PFSK-1 (cell line): ENCODE results near the gene ZFYVE21.

ENCODE experiments used
- FOXP2 ChIP-seq: optimal IDR thresholded peaks from 2 replicates; pipeline ENCODE3; 2011; ENCODE audit warnings: borderline replicate concordance, control low read depth, inconsistent platforms; ENCODE audit not compliant: insufficient read depth; ENCODE audit errors: extremely low read length, extremely low read depth
- POLR2AphosphoS5 ChIP-seq: IDR thresholded peaks from 2 replicates; pipeline ENCODE4 v1.6.1; 2012; ENCODE audit warnings: low read depth, mild to moderate bottlenecking, control low read depth, low read length, moderate library complexity
- SIN3A ChIP-seq: IDR thresholded peaks from 2 replicates; pipeline ENCODE4 v1.6.1; 2012; ENCODE audit warnings: mild to moderate bottlenecking, low read length, moderate library complexity, borderline replicate concordance; ENCODE audit not compliant: insufficient read depth
- TAF1 ChIP-seq: IDR thresholded peaks from 2 replicates; pipeline ENCODE4 v1.6.1; 2012; ENCODE audit warnings: low read length, control low read depth, borderline replicate concordance; ENCODE audit not compliant: insufficient read depth
- TF ChIP-seq, protein P1 (sequence below), 2 experiments: IDR thresholded peaks; 2 replicates each; pipeline versions ENCODE4 v1.6.1 to v1.8.0; 2011 to 2012; ENCODE audit warnings: low read depth in 2 of 2, low read length in 2 of 2, control low read depth in 1 of 2, inconsistent platforms in 1 of 2, mild to moderate bottlenecking in 1 of 2, moderate library complexity in 1 of 2; ENCODE audit not compliant: insufficient read depth in 1 of 2

Gene ZFYVE21

DNA sequence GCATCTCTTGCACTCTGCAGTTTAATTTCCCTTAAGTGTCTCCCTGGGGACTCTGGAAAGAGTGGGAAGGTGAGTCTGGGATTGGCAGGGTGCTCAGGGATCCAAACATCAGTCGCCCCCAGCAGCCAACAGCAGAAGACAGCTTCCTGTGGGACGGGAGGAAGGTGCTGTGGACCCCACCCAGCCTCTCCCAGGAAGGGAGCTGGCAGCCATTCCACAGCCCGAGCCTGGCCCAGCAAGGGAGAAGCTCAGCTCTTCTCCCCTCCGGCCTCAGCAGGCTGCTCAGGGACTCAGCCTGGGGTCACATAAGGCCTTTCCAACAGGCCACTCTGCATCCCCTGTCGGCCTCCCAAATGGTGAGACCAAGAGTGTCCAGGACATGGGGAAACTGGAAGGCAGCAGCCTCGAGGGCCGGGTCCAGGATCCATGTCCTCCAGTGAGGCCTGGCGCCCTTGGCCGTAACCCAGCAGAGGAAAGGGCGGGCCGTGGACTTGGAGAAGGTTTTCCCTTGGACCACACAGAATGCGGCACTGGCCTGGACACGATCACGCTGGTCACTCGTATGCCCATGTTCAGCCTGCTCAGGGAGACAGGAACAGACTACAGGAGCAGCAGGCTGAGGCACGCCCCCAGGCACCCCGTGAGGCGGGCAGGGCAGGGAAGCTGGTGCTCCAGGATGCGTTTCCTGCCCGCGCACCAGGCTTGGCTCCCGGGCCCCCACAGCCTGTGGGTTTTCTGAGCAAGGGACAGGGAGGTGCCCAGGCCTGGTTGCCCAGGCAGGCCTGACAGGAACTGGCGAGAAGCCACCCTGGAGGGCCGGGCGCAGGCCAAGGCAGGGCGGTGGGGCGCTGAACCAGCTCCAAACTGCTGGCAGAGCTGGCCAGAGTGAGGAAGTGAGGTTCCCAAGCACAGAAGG, 3.8 kb upstream of the ZFYVE21 start:
- TF ChIP-seq TAF1: no peak

DNA sequence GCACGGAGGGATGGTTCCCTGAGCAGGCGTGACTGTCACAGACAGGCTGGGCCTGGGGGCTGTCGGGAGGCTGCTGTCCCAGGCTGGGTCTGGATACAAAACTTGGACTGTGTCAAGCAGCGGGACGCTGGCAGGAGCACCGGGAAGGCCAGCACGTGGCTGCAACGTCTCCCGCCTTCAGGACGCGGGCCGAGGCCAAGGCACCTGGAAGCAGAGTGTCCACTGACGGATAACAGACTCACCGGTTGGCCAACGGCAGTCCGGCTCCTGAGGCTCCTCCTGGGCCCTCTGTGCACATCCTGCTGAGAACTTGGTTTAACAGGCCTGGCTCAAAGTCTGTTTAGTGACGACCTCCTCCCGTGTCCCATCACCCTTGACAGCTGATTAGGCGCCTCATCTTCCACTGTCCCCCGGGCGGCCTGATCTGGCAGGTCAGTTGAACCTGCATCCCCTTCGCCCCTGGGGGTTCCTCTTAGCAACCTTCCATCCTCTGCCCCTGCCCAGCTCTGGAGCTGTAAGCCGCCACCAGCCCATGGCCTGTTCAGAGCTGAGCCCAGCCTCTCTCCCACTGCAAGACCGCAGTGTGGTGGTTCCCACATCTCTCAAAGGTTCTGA, 2.9 kb upstream of the ZFYVE21 start:
- TF ChIP-seq, protein P1, sequence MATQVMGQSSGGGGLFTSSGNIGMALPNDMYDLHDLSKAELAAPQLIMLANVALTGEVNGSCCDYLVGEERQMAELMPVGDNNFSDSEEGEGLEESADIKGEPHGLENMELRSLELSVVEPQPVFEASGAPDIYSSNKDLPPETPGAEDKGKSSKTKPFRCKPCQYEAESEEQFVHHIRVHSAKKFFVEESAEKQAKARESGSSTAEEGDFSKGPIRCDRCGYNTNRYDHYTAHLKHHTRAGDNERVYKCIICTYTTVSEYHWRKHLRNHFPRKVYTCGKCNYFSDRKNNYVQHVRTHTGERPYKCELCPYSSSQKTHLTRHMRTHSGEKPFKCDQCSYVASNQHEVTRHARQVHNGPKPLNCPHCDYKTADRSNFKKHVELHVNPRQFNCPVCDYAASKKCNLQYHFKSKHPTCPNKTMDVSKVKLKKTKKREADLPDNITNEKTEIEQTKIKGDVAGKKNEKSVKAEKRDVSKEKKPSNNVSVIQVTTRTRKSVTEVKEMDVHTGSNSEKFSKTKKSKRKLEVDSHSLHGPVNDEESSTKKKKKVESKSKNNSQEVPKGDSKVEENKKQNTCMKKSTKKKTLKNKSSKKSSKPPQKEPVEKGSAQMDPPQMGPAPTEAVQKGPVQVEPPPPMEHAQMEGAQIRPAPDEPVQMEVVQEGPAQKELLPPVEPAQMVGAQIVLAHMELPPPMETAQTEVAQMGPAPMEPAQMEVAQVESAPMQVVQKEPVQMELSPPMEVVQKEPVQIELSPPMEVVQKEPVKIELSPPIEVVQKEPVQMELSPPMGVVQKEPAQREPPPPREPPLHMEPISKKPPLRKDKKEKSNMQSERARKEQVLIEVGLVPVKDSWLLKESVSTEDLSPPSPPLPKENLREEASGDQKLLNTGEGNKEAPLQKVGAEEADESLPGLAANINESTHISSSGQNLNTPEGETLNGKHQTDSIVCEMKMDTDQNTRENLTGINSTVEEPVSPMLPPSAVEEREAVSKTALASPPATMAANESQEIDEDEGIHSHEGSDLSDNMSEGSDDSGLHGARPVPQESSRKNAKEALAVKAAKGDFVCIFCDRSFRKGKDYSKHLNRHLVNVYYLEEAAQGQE (IDR thresholded peaks at IDR 0.05; ENCODE audit: insufficient read depth in 1 of 2, low read depth in 2 of 2, low read length in 2 of 2): no peak
- TF ChIP-seq FOXP2 (no peak), SIN3A (no peak), TAF1 (no peak), POLR2AphosphoS5 (no peak)

DNA sequence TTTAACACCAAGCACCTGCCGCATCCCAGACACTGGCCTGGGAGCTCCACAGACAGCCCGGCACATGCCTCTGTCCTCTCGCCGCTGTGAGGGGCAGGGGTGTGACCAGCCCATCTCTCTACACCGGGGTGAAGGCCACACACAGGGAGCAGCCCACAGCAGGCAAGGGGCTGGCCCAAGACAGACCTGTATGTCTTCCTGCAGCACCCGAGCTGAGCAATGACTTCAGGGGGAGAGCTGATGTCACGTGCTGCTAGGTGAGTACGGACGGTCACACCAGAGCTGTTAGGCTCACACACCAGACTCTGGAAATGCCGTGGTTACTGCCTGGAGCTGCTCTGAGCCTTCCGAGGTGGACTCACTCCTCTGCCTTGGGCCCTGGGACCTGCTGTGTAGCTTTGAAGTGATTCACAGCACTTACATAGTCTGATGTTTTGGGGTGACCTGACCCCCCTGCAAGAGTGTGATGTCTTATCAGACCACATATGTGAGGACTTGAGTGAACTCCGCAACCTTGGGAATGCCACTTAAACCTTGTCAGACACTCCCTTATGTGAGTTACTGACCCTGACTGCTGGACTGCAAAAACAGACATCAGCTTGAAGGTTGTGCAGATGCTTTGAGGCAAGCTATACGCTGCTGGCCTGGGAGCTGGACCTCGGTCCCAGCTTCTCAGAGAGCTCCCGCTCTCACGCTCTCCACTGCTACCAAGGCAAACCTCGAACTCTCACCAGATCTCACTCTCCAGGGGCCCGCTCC, 2.1 kb upstream of the ZFYVE21 start:
- TF ChIP-seq SIN3A: no peak
- TF ChIP-seq POLR2AphosphoS5: no peak
- no peak for TF ChIP-seq FOXP2
- no peak for TF ChIP-seq TAF1
- TF ChIP-seq, protein P1 (IDR thresholded peaks at IDR 0.05; ENCODE audit: insufficient read depth in 1 of 2, low read depth in 2 of 2, low read length in 2 of 2): no peak

DNA sequence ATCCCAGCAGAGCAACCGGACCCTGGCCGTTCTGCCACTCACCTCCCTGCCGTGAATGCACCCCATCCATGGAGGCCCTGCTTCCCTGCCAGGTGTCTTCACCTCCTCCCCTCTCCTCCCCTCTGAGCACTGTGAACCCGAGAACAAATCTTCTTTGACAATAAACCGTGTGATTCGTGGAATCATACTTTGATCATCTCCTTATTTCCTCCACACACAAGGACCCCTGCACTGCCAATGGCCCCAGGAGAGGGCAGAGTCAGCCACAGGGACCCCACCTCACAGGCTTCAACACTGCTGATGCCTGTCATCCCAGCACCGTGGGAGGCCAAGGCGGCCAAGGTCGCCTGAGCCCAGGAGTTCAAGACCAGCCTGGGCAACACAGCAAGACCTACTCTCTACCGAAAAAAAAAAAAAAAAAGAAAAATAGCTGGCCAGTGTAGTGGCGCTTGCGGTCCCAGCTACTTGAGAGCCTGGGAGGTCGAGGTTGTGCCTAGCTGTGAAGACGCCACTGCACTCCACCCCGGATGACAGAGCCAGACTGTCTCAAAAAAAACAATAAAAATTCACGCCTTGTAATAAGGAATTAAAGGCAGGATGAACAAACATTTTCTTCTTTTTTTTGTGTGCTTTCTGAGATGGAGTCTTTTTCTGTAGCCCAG, 1.4 kb upstream of the ZFYVE21 start:
- TF ChIP-seq TAF1 (no peak), FOXP2 (no peak), SIN3A (no peak), POLR2AphosphoS5 (no peak)
- TF ChIP-seq, protein P1 (IDR thresholded peaks at IDR 0.05; ENCODE audit: insufficient read depth in 1 of 2, low read depth in 2 of 2, low read length in 2 of 2): no peak

DNA sequence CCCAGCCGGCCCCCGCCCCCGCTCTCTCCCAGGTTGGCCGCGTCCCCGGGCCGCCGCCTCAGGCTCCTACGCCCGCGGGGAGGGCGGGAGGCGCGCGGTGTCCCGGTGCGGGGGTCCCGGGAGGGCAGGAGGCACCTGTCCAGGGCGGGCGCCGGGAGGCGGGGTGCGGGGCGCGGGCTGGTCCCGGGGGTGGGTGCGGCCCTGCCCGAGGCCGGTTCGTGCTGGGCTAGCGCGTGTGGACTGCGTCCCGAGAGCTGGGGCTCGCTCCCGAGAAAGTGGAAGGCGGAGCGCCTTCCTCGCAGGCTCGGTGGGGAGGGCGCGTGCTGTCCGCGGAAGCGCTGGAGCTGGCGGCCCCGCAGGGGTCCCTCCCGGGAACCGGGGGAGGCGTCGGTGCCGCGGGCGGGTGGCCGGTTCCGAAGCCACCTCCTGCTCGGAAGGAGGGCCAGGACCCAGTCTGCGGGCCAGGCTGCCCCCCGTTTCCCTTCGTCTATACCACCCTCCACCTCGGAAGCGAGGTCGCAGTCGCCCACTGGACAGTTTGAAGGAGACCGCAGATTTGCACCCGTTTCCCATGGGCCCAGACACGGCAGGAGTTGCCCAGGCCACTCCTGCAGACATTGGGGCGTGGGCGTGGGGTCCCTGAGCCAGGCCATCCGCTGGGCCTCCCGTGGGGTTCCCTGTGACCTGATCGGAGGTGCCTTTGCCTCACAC, 636 bp downstream of the ZFYVE21 start:
- TF ChIP-seq FOXP2: no peak
- no peak for TF ChIP-seq SIN3A
- no peak for TF ChIP-seq POLR2AphosphoS5
- TF ChIP-seq, protein P1 (IDR thresholded peaks at IDR 0.05; ENCODE audit: insufficient read depth in 1 of 2, low read depth in 2 of 2, low read length in 2 of 2): no peak
- no peak for TF ChIP-seq TAF1
